Measurements from ENCODE around the gene NUDC.
A peak's percentile ranks its signal among the peaks of the same experiment; 100 is the strongest.

NUDC gene

GRCh38 chr1:26949266-26949925, 27.9 kb downstream of the NUDC start:
- H3K27ac ChIP-seq (ENCODE audit: extremely low read depth, low read depth, low read length): no peak overlapping the region
- TF ChIP-seq TCF7L2 (IDR thresholded peaks at IDR 0.05; ENCODE audit: borderline replicate concordance, low read depth, low read length) (no peak), KLF17 (tag by site-specific recombination; IDR thresholded peaks at IDR 0.05) (no peak), IKZF3 (tag by site-specific recombination; IDR thresholded peaks at IDR 0.05) (no peak), PRDM10 (tag by site-specific recombination; IDR thresholded peaks at IDR 0.05) (no peak), HOXA7 (CRISPR knock-in tag; IDR thresholded peaks at IDR 0.05; ENCODE audit: borderline replicate concordance) (no peak), PRDM1 (tag by site-specific recombination; IDR thresholded peaks at IDR 0.05) (no peak), ZNF704 (tag by site-specific recombination; IDR thresholded peaks at IDR 0.05) (no peak), ZNF292 (tag by site-specific recombination; IDR thresholded peaks at IDR 0.05; ENCODE audit: borderline replicate concordance, low read depth) (no peak)

GRCh38 chr1:26949926-26950319, 28.4 kb downstream of the NUDC start:
- ChIA-PET POLR2A (interaction anchor here (0.6 kb wide), 2 partner anchors 82 to 371 kb away, joined by 7 to 8 read pairs; no protein-coding TSS in a partner anchor), CTCF (no interaction called here)
- Histone ChIP-seq H3K27ac (ENCODE audit: extremely low read depth, low read depth, low read length) (no peak overlapping the region), H3K4me1 (ENCODE audit: control insufficient read depth, insufficient read depth, low read length) (no peaks in the 10 kb centered on the region), H3K4me3 (ENCODE audit: low read depth, low read length) (no peak overlapping the region), H3K36me3 (ENCODE audit: control insufficient read depth in 2 of 2, insufficient read depth in 1 of 2, low read length in 2 of 2) (peaks cover 7 to 30% of the 10 kb centered on the region in 2 experiments; a peak in 2 of 3 replicates), H3K9me3 (ENCODE audit: control insufficient read depth, insufficient read depth, low read depth, low read length) (no peaks in the 10 kb centered on the region)
- peak; percentile 41 for TF ChIP-seq ZIC2 (tag by site-specific recombination; IDR thresholded peaks at IDR 0.05)
- TF ChIP-seq ZNF157 (tag by site-specific recombination; IDR thresholded peaks at IDR 0.05): peak; percentile 65
- TF ChIP-seq HOXD13 (CRISPR knock-in tag; IDR thresholded peaks at IDR 0.05; ENCODE audit: borderline replicate concordance): peak; percentile 17; the same call in 1 of the 2 replicates
- no peak for TF ChIP-seq ZNF155 (tag by site-specific recombination; IDR thresholded peaks at IDR 0.05)
- TF ChIP-seq ATF2 (tag by site-specific recombination; IDR thresholded peaks at IDR 0.05; ENCODE audit: low read depth): no peak

More at GRCh38 chr1:26949266-26949925, 27.9 kb downstream of the NUDC start:
- H3K9me3 ChIP-seq (ENCODE audit: control insufficient read depth, insufficient read depth, low read depth, low read length): no peaks in the 10 kb centered on the region
- ChIA-PET POLR2A (no interaction called here), CTCF (no interaction called here)
- no peaks in the 10 kb centered on the region for H3K4me1 ChIP-seq (ENCODE audit: control insufficient read depth, insufficient read depth, low read length)
- H3K4me3 ChIP-seq (ENCODE audit: low read depth, low read length): no peak overlapping the region
- peaks cover 12 to 35% of the 10 kb centered on the region in 2 experiments; a peak in 2 of 3 replicates for H3K36me3 ChIP-seq (ENCODE audit: control insufficient read depth in 2 of 2, insufficient read depth in 1 of 2, low read length in 2 of 2)

GRCh38 chr1:26950602-26951001, 29.1 kb downstream of the NUDC start:
- Histone ChIP-seq H3K4me3 (ENCODE audit: low read depth, low read length) (no peak overlapping the region), H3K36me3 (ENCODE audit: control insufficient read depth in 2 of 2, insufficient read depth in 1 of 2, low read length in 2 of 2) (peaks cover 5 to 23% of the 10 kb centered on the region in 2 experiments; a peak in 2 of 3 replicates), H3K9me3 (ENCODE audit: control insufficient read depth, insufficient read depth, low read depth, low read length) (no peaks in the 10 kb centered on the region), H3K4me1 (ENCODE audit: control insufficient read depth, insufficient read depth, low read length) (no peaks in the 10 kb centered on the region), H3K27ac (ENCODE audit: extremely low read depth, low read depth, low read length) (no peak overlapping the region)
- POLR2A ChIA-PET: interaction anchor here (0.6 kb wide), 2 partner anchors 83 to 371 kb away, joined by 7 to 8 read pairs; no protein-coding TSS in a partner anchor
- CTCF ChIA-PET: no interaction called here
- TF ChIP-seq ZNF580 (tag by site-specific recombination; IDR thresholded peaks at IDR 0.05) (no peak), ZNF239 (tag by site-specific recombination; IDR thresholded peaks at IDR 0.05) (no peak), BCL11A (tag by site-specific recombination; IDR thresholded peaks at IDR 0.05; ENCODE audit: low read depth) (no peak), ZNF692 (tag by site-specific recombination; IDR thresholded peaks at IDR 0.05) (no peak), SETDB1 (IDR thresholded peaks at IDR 0.05; ENCODE audit: insufficient read length, low read length) (no peak), ZIC2 (tag by site-specific recombination; IDR thresholded peaks at IDR 0.05) (no peak), ELK4 (IDR thresholded peaks at IDR 0.05; ENCODE audit: borderline replicate concordance, low read depth, low read length) (no peak)
